Transverse colon (tissue), 4 donors: ENCODE results near the gene ABTB2. TPM values are rescaled to one million over a fixed set of nuclear protein-coding genes. Genes with fewer than 3 reads are reported as not detected.

Experiments used
- DNase-seq: peaks from one replicate; pipeline ENCODE4 v3.0.0-alpha.2; 2019
- H3K27ac ChIP-seq, 4 donors: fragments of 200-600 bp; sonication (generic); 2 replicates each; pipeline ENCODE4 v1.5.1; 2016 to 2018; ENCODE audit warnings: inconsistent platforms in 4 of 4
- H3K27me3 ChIP-seq: fragments of 200-600 bp; sonication (generic); 2 replicates; pipeline ENCODE4 v1.5.1; 2017; ENCODE audit warnings: inconsistent platforms
- H3K36me3 ChIP-seq, 4 donors: fragments of 200-600 bp; sonication (generic); 2 replicates each; pipeline ENCODE4 v1.5.1; 2017 to 2019; ENCODE audit warnings: inconsistent platforms in 4 of 4
- H3K4me1 ChIP-seq, 4 donors: fragments of 200-600 bp; sonication (generic); 2 replicates each; pipeline ENCODE4 v1.5.1; 2017 to 2020; ENCODE audit warnings: inconsistent platforms in 4 of 4
- H3K4me3 ChIP-seq, 4 donors: fragments of 200-600 bp; sonication (generic); 1 replicate in 1 of 4; 2 replicates in 3 of 4; pipeline versions ENCODE4 v1.5.1 to v1.6.1; 2017 to 2019; ENCODE audit warnings: inconsistent platforms in 4 of 4
- H3K9me3 ChIP-seq, 2 donors: fragments of 200-600 bp; sonication (generic); 2 replicates each; pipeline ENCODE4 v1.5.1; 2017 to 2019; ENCODE audit warnings: inconsistent platforms in 2 of 2
- EP300 ChIP-seq: sonication (generic); formaldehyde crosslinking; IDR thresholded peaks from one replicate; pipeline ENCODE4 v1.6.1; 2017; ENCODE audit warnings: antibody characterized with exemption, low read depth
- POLR2A ChIP-seq: fragments of 450-650 bp; IDR thresholded peaks from one replicate; pipeline ENCODE4 v1.6.1; 2016; ENCODE audit warnings: antibody characterized with exemption, mild to moderate bottlenecking, moderate library complexity
- POLR2AphosphoS5 ChIP-seq, 3 donors: sonication (generic); formaldehyde crosslinking; IDR thresholded peaks; one replicate each; pipeline ENCODE4 v1.6.1; 2016; ENCODE audit warnings: antibody characterized with exemption in 3 of 3
- WGBS, 2 donors: methylation state at CpG; one replicate each; pipeline ENCODE4 v1.1.5; 2018; ENCODE audit warnings: low coverage in 1 of 2; 5-methylcytosine and 5-hydroxymethylcytosine counted together
- in situ Hi-C, 4 donors: fragments of 200-750 bp; cut with MboI; loops; one replicate each; pipeline versions ENCODE4 v1.15.0 to v1.15.1; 2017; ENCODE audit warnings: low sequenced_read_pairs in 3 of 4, low pct_ligation_motif_present in 1 of 4, low pct_unique_long_range_greater_than_20kb in 1 of 4
- intact Hi-C: fragments of 100-400 bp; cut with DNase I; formaldehyde crosslinking; loops from one replicate; pipeline ENCODE4 v1.15.1; 2023; ENCODE audit warnings: low total_unique reads
- total RNA-seq, 4 donors: library from RNA; depleted of rRNA; stranded (reverse); fragments of >200 nt; gene quantifications; one replicate each; pipeline ENCODE4 v1.1.0, GENCODE V29; 2016
- TF ChIP-seq, protein P1 (sequence below), 5 experiments: fragments of 200-600 bp in 3 of 5; fragments of 450-650 bp in 2 of 5; sonication (generic) in 3 of 5; IDR thresholded peaks; 1 replicate in 2 of 5; 2 replicates in 3 of 5; pipeline ENCODE4 v1.5.1; 2016 to 2017; ENCODE audit warnings: antibody characterized with exemption in 5 of 5, inconsistent platforms in 3 of 5, mild to moderate bottlenecking in 2 of 5, moderate library complexity in 1 of 5

Gene ABTB2
- total RNA-seq, 4 donors from 2014 or later = 0.60 to 41.9 (median 20.7) TPM

DNA sequence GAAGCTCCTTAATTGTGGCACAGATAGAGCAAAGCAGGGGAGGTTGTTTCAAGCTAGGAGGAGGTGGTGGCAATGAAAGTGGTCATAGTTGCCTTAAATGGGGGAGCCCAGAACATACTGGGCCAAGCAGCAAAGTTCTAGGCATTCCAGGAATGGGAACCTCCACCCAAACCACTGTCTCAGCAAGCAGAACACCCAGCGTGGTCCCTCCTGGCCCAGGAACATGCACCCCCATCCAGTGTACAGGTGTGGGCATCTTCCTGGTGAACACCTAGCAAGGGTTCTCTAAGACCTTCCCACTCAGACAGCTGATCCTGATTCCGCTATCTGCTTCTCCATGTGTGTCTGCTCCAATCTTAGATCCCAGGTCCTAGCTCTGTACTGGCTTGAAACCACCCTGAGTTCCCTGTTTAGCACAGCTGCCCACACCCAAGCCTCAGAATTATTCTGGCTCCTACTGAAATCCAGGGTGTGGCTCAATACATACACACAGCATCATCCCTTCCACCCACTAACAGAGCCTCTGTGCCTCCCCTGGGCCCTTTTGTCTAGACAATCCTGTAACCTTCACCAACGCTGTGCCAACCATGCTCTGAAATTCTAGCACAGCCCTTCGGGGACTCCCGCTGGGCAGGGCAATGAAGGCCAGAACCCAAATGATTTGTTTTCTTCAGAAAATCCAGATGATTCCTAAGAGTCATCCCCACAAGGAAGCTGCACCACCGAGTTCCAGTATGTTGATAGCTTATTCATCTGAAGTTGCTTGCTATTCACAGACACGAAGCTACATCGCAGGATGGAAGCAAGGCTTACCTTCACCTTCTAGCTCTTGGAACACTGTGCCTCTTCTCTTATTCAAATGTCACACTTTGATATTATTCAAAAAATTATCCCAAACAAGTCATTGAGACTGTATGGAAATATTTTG is 76.6 kb downstream of the ABTB2 start:
- no peak for TF ChIP-seq POLR2A
- TF ChIP-seq POLR2AphosphoS5 (IDR thresholded peaks at IDR 0.05) = no peak
- TF ChIP-seq, protein P1, sequence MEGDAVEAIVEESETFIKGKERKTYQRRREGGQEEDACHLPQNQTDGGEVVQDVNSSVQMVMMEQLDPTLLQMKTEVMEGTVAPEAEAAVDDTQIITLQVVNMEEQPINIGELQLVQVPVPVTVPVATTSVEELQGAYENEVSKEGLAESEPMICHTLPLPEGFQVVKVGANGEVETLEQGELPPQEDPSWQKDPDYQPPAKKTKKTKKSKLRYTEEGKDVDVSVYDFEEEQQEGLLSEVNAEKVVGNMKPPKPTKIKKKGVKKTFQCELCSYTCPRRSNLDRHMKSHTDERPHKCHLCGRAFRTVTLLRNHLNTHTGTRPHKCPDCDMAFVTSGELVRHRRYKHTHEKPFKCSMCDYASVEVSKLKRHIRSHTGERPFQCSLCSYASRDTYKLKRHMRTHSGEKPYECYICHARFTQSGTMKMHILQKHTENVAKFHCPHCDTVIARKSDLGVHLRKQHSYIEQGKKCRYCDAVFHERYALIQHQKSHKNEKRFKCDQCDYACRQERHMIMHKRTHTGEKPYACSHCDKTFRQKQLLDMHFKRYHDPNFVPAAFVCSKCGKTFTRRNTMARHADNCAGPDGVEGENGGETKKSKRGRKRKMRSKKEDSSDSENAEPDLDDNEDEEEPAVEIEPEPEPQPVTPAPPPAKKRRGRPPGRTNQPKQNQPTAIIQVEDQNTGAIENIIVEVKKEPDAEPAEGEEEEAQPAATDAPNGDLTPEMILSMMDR (IDR thresholded peaks at IDR 0.05) = no peak
- no peak for TF ChIP-seq EP300
- H3K36me3 ChIP-seq = no peaks in the 10 kb centered on the region
- DNase-seq = no peak
- in situ Hi-C loops = no loop called here
- H3K4me3 ChIP-seq = no peak overlapping the region
- intact Hi-C loops = no loop called here
- no peaks in the 10 kb centered on the region for H3K27me3 ChIP-seq
- no peaks in the 10 kb centered on the region for H3K9me3 ChIP-seq
- H3K4me1 ChIP-seq = peaks cover 0 to 6% (median 0%) of the 10 kb centered on the region in 4 donors
- WGBS, 2 donors = 80 to 88% methylated on average over 2 to 8 of the region's 8 CpGs
- no peak overlapping the region for H3K27ac ChIP-seq

DNA sequence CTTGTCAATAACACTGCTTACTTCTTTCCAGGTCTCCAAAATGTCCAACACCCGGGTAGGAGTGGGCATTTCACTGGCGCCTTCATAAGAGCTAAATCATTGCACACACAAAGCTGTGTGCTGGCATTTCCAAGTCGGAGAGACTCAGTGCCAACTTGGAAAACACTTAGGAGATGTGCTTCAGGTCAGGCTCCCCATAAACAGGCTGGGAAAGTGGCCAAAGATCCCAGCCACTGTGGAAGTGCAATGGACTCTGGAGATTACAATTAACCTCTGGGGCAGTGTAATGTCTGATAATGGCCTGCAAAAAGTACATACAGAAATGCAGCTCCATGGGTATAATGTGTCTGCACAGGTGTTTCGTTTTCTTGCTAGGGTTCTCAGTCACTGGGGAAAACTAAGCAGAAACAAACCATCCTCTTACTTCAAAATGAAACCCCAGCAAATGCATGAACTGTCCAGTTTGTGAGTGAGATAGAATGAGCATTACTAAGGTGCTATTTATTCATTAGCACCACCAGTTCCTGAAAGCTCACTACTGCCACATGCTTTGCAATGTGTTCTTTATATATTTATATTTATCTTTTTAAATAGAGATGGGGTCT is 79.0 kb downstream of the ABTB2 start:
- H3K4me3 ChIP-seq = no peak overlapping the region
- no peak for DNase-seq
- H3K36me3 ChIP-seq = no peaks in the 10 kb centered on the region
- peaks cover 0 to 8% (median 0%) of the 10 kb centered on the region in 4 donors for H3K4me1 ChIP-seq
- 69% methylated on average over 4 of the region's 4 CpGs; no CpG with 5 or more reads in 1 of the 2 donors for WGBS, 2 donors
- H3K27ac ChIP-seq = no peak overlapping the region
- intact Hi-C loops = no loop called here
- in situ Hi-C loops = no loop called here
- TF ChIP-seq, protein P1 (IDR thresholded peaks at IDR 0.05) = no peak
- no peak for TF ChIP-seq POLR2A
- no peak for TF ChIP-seq EP300
- TF ChIP-seq POLR2AphosphoS5 (IDR thresholded peaks at IDR 0.05) = no peak
- no peaks in the 10 kb centered on the region for H3K27me3 ChIP-seq
- no peaks in the 10 kb centered on the region for H3K9me3 ChIP-seq

GRCh38 chr11:34278175-34278574 is 79.6 kb downstream of the ABTB2 start:
- Histone ChIP-seq H3K4me3 (no peak overlapping the region), H3K27ac (no peak overlapping the region), H3K9me3 (no peaks in the 10 kb centered on the region), H3K36me3 (no peaks in the 10 kb centered on the region), H3K4me1 (peaks cover 0 to 8% (median 0%) of the 10 kb centered on the region in 4 donors), H3K27me3 (no peaks in the 10 kb centered on the region)
- in situ Hi-C loops (no loop called here), intact Hi-C loops (no loop called here)
- TF ChIP-seq POLR2AphosphoS5 (IDR thresholded peaks at IDR 0.05) = no peak
- no peak for TF ChIP-seq EP300
- TF ChIP-seq, protein P1 (IDR thresholded peaks at IDR 0.05) = no peak
- no peak for TF ChIP-seq POLR2A
- DNase-seq = no peak

DNA sequence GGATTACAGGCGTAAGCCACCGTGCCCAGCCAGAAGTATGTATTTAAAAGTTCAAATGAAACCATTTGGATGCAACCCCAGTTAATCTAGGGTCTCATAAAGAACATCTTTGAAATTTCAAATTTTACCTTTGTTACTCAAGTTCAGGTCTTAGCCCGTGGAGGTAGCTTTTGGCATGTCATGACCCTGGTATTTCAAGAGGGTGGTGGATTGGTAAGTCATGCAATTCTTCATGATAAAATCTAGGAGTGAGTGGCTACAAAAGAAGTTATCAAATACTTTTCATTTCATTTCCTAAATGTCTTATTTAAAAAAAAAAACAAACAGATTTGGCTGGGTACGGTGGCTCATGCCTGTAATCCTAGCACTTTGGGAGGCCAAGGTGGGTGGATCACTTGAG is 80.6 kb downstream of the ABTB2 start:
- Histone ChIP-seq H3K4me1 (peaks cover 0 to 8% (median 0%) of the 10 kb centered on the region in 4 donors), H3K27me3 (no peaks in the 10 kb centered on the region), H3K27ac (no peak overlapping the region), H3K4me3 (no peak overlapping the region), H3K9me3 (no peaks in the 10 kb centered on the region), H3K36me3 (no peaks in the 10 kb centered on the region)
- in situ Hi-C loops (no loop called here), intact Hi-C loops (no loop called here)
- no peak for TF ChIP-seq EP300
- no peak for TF ChIP-seq POLR2A
- no peak for TF ChIP-seq POLR2AphosphoS5 (IDR thresholded peaks at IDR 0.05)
- TF ChIP-seq, protein P1 (IDR thresholded peaks at IDR 0.05) = no peak
- no peak for DNase-seq
- WGBS, 2 donors = 79 to 90% methylated on average over 4 of the region's 4 CpGs
